GM21786 (cell line): Measurements from ENCODE around the gene SLC38A1.

Experiments
- ATAC-seq: cut with Tn5 transposase; IDR thresholded peaks from one replicate; pipeline ENCODE4 v1.9.1; 2021; ENCODE audit not compliant: unreplicated experiment

Gene SLC38A1

GRCh38 chr12:46144433-46144832 is 124.4 kb downstream of the SLC38A1 start:
- ATAC-seq, result no peak

GRCh38 chr12:46136249-46136648 is 132.6 kb downstream of the SLC38A1 start:
- ATAC-seq, result no peak

GRCh38 chr12:46135750-46136149 is 133.1 kb downstream of the SLC38A1 start:
- no peak for ATAC-seq

- ATAC-seq, result no peak
Observed at GRCh38 chr12:46134852-46135251, 134.0 kb downstream of the SLC38A1 start.

- ATAC-seq, result no peak
Observed at GRCh38 chr12:46134205-46134811, 134.5 kb downstream of the SLC38A1 start.

- ATAC-seq, result no peak
Observed at GRCh38 chr12:46133751-46134150, 135.1 kb downstream of the SLC38A1 start.
